Measurements from ENCODE around the gene HADHB.
"Not testable (repeated sequence)": the region's sequence is repeated elsewhere in the genome, so short reads cannot be mapped to it uniquely, and the experiment has no call there.

The HADHB gene

DNA sequence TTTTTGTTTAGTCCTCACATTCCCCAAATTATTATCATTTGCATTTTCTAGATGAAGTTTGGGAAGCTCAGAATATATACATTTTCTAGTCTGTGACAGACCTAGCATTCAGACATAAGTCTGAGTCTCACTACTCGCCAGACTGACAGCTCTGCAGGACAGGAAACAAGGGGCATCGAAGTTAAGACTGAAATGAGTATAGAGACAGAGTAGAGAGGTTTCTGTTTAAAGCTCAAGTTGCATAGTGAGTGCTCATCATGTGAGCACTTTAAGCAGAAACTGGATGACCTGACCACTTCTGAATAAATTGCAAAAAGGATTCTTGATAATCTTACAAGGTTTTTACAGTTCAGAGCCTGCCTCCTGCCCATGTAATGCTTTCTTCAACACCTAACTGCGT, 1.1 kb downstream of the HADHB start:
- DNase-seq = no peak

DNA sequence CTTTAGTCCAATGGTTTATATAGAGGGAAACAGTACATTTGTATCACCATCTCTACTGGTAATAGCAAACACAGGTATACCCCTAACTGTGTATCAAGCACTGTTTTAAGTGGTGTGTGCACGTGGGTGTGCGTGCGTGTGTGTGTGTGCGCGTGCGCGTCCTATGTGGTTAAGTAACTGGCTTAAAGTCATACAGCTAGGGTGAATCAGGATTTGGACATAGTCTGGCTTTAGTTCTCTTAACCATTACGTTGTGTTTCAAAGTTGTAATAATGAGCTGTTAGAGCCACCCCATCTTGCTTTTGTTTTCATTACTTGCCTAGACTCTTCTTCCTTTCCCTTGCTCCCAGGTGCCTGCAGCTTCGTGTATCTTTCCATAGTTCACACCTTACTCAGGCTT, 2.1 kb downstream of the HADHB start:
- DNase-seq = no peak

DNA sequence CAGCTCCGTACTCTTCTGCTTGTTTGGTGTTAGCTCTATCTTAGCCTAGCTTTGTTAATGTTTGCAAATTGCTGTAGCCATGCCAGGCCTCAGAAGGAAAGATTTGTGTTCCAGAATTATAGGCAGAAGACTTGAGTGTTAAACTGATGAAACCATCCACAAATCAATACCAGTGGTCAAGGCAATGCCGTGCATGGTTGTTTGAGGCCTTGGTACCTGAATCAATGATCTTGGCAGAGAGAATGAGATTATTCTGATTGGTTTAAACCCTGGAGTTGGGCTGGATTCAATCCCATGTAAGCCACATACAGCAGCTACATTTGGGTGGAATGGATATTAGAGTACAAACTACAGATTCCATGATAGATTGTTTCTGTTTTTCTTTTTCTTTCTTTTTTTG, 4.9 kb downstream of the HADHB start:
- no peak for DNase-seq

DNA sequence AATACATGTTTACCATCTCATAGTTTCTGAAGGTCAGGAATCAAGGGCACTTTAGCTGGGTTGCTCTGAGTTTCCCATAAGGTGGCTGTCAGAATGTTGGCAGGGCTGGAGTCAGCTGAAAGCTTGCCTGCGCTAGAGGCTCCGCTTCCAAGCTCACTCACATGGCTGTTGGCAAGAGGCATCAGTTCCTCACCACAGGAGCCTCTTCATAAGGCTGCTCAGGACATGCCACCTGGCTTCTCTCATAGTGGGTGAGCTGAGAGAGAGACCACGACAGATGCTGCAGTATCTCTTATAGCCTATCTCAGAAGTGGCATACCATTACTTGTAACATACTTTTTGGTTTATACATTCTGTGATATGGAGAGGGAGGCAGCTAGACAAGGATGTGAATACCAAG, 7.2 kb downstream of the HADHB start:
- DNase-seq = no peak

DNA sequence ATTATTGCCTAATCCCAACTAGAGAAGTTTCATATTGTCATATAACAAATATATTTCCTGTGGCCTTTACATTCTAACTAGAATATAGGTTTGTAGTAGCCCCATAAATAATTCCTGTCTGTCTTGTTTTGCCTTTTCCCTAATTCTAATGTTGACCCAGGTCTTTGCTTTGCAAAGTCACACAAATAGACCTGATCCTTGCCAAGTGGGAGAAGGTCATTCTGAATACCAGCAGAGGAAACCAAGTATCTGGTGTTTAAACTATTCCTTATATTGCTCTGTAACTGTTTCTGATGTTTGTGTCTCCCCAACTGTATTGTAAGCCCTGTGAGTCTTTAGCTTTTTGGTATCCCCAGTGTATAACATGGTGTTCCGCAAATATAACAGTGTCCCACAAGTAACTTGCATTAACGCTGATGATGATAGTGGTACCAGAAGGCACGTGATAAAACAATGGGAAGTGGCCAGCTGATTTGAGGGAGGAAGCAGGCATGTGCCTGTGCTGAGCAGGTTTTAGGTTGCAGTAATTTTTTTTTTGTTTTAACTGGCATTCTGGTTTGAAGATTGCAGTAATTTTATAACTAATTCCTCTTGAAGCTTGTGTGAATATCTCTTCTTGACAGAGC, 11.1 kb downstream of the HADHB start:
- DNase-seq = no peak

DNA sequence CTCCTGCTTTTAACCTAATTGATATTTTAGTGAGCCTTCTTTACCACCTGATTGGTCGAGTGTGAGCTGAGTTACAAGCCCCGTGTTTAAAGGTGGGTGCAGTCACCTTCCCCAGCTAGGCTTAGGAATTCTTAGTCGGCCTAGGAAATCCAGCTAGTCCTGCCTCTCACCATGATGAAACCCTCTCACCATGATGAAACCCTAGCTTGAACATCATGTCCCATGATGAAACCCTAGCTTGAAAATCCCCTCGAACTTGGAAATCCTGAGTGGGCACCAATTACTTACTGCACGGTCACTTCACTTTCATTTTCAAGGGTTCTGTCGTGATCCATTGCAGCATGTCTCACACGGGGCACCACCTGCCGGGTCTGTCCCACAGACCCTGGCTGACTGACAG, 14.1 kb downstream of the HADHB start:
- DNase-seq = not testable (repeated sequence)

DNA sequence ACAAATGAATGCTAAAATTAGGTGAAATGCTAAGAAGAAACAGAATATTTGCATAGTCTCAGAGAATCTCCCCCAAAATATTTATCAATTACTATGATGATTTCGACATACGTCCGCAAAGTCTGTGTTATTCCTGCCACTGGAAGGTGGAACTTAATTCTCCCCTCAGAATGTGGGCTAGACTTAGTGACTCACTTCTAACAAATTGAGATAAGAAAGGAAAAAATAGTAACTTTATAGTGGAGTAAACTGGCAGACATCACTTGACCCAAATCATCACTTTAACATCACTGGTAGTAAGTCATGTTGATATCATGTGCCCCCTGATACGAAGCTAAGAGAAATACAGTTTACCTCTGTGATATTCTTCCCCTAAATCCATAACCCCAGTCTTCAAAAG, 23.5 kb downstream of the HADHB start:
- DNase-seq = no peak

DNA sequence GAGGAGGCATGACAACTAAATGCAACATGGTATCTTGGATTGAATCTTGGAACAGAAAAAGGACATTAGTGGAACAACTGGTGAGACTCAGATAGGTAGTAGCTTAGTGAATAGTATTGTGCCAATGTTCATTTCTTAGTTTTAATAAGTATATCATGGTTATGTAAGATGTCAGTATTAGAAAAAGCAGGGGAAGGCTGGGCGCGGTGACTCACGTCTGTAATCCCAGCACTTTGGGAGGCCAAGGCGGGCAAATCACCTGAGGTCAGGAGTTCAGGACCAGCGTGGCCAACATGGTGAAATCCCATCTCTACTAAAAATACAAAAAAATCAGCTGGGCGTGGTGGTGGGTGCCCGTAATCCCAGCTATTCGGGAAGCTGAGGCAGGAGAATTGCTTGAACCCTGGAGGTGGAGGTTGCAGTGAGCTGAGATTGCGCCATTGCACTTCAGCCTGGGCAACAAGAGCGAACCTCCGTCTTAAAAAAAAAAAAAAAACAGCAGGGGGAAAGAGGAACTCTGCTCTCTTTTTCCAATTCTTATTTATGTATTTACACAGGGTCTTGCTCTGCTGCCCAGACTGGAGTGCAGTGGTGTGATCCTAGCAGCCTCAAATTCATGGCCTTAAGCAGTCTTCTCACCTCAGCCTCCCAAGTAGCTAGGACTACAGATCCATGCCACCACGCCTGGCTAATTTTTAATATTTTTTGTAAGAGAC, 24.1 kb downstream of the HADHB start:
- DNase-seq = not testable (repeated sequence)

DNA sequence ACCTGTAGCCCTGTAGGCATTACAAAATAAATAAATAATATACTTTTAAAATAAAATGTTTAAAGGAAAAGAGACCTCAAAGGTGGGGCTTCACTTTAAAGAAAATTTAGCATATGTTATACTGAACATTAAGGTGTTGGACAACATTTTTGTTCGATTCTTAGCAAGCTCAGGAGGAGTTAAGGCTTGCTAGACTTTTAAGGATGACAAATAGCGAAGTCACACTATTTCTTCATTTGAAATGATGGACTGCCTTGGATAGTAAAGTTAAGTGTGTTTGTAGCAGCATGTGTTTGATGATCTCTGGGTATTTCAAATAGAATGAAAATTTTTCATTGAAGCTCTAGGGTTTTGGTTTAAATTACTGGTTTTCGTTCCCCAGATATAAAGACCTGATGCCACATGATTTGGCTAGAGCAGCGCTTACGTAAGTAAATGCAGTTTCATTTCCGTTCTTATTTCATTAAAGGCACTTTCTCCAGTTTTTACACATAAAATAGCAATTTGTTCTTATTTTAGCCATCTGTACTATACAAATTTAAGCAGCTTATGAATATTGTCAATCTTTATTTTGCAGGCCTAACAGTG, 24.9 kb downstream of the HADHB start:
- no peak for DNase-seq

DNA sequence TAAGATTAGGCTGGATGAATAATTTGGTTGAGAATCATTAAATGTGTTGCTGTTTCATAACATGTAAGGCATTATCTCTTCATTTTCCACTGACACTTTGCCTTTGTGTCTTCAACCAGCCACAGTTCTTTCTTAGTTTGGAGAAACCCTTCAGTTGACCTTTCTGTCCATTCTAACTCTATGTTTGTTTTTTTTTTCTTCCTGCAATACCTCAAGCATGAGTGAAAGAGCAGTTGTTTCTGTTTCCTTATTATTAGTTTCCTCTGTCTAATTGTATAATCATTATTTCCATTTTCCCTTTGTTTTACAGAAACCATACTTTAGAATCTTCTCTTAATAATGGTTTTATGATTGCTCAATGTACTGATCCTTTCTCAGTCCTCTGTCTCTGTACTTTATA, 25.6 kb downstream of the HADHB start:
- DNase-seq = no peak

DNA sequence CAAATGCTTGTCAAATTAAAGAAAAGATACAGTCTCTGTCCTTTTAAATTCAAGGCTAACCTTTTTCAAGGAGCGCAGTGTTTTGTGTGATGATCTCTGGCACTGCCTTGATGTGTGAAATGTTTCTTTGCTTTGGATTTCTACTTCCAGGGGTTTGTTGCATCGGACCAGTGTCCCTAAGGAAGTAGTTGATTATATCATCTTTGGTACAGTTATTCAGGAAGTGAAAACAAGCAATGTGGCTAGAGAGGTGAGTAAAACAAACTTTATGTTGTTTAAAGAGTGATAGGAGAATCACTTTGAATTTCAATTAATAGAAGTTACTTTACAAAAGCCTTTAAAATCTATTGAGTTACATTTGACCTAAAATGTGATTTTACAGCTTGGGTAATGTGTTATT, 28.8 kb downstream of the HADHB start:
- no peak for DNase-seq

DNA sequence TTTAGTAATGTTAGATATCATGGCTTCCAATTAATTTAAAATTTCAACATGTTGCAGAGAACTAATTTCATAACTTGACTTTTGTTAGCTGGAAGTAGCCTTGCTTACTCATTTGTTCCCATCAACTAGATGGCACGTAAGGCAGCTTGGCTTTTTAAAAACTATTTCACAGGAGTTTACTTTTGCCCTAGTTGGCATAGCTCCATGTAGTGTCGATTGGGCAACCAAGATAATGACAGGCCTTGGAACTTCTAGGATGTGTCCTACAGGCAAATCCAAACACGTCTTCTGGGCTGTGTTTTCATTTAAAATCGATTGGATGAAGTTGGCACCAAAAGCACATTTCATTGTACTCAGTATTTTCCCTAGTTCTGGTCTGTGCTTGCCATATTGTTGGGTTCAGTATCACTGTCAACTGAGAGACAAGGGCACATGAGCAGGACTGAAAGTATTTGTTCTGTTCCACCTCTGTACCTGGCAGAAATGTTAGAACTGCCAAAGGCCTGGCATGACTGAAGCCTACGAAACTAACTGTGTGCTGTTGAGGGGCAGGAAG, 29.4 kb downstream of the HADHB start:
- DNase-seq = no peak

DNA sequence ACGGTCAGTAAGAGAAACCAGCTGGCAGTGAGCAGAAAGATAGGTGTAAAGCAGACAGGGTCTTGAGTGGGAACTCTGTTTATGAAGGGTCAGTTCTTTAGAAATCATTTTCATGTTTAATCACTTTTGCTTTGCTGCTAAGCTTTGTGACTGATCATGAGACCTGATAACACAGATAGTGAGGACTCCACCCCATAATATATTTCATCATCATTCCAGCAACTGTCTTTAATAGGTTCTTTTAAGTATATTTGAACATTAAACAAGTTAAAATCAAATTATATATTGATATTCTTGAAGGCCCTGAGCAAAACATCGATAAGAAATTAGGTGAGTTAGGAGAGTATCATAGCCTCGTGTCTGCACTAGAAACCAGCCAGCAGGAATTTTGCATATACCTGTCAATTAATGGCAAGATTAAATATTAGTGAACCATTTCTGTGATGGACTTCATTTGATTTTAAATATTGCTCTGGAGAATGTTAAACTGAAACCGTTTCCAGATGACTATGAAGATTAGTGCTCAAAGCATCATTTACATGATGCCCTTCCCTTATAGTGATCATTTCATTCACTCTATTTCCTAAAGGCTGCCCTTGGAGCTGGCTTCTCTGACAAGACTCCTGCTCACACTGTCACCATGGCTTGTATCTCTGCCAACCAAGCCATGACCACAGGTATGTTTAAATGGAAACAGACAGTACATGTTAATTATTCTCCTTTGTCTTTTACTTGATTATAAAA, 31.9 kb downstream of the HADHB start:
- no peak for DNase-seq

DNA sequence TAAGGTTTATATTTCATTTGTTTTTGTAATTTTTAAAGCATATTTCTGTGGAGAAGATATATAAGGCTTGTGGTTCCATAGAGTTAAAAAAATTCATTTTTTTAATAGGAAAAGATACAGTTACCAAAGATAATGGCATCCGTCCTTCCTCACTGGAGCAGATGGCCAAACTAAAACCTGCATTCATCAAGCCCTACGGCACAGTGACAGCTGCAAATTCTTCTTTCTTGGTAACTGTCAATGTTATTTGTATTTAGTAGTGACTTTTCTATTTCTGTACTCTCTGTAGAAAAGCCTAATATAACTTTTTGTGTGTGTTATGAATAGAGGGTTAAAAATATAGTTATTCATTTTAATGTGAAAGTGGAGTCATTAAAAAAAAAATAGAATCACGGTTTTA, 35.1 kb downstream of the HADHB start:
- no peak for DNase-seq

DNA sequence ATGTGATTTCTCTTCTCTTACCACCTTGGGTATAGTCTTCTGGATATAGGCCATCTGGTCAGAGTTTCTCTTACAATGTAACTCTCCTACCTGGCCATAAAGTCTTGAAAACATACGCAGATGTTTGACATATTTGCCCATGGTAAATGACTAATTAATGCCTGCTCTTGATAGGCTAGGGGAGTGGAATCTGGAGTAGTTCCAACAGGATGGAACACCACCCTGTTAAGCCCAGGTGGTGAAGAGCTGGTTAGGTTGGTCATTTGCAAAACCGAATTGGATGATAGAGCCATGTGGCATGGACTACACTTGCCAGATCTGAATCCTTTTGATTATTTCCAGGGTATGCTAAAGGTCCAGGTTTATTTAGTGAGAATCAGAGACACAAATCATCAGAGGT, 36.5 kb downstream of the HADHB start:
- DNase-seq = no peak

DNA sequence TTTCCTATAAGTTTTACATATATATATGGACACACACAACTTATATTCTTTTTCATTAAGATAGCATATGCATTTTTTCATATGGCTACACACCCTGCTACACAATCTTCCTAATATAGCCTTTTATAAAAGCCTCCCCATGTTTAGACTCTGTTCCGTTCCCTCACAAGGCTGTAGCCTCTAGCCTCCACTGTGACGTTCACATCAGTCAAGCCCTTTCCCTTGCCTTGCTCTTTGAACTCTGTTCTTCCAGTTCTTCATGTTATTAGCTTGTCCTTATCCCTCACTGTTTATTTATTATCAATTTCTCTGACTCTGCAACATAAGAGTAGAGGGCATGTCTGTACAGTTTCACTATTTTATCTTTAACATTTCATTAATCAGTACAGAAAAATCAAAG, 38.9 kb downstream of the HADHB start:
- DNase-seq = no peak

DNA sequence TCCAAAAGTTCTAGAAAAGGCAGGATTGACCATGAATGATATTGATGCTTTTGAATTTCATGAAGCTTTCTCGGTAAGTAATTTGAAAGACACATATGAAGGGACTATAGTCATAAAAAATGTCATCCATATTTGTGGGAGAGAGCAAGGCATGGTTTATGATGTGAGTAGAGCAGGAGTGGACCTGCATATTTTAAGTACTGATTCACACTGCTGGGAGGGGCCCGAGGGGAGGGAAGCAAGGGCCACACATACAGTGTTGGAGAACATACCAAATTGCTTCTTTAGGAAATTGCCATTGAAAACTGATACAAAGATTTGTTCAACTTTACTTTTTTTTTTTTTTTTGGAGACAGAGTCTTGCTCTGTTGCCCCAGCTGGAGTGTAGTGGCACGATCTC, 39.4 kb downstream of the HADHB start:
- DNase-seq = no peak

DNA sequence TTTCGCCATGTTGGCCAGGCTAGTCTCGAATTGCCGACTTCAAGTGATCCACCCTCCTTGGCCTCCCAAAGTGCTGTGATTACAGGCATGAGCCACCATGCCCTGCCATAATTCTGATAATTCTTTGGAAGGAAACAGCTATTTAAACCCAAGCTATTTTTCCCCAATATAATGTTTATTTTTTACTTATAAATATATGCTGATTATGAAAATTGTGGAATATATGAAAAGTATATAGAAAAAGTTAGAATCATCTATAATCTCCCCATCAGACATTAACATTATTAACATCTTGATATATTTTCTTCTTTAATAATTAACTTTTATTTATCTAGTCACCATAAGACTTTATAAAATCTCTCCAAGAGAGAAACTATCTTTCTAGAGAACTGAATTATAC, 41.2 kb downstream of the HADHB start:
- no peak for DNase-seq

DNA sequence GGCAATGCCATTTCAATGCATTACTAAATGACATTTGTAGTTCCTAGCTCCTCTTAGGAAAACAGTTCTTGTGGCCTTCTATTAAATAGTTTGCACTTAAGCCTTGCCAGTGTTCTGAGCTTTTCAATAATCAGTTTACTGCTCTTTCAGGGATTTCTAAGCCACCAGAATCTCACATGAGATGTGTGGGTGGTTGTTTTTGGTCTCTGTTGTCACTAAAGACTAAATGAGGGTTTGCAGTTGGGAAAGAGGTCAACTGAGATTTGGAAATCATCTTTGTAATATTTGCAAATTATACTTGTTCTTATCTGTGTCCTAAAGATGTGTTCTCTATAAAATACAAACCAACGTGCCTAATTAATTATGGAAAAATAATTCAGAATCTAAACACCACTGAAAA, 45.3 kb downstream of the HADHB start:
- no peak for DNase-seq

DNA sequence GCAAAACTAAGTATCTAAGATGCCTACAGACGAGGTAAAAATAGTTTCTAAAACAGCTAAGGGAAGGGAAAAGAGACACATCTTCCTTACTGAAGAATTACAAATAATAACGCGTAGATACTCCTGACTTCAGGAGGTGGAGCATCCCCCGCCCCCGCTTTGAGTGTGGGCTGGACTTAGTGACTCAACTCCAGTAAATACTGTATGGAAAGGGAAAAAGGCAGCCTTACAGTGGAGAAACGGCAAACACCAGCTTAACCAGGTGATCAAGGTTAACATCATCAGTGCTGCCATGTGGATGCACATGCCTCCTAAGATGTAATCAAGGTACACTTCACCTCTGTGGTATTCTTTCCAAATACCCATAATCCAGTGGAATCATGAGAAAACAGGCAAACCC, 47.9 kb downstream of the HADHB start:
- no peak for DNase-seq

DNA sequence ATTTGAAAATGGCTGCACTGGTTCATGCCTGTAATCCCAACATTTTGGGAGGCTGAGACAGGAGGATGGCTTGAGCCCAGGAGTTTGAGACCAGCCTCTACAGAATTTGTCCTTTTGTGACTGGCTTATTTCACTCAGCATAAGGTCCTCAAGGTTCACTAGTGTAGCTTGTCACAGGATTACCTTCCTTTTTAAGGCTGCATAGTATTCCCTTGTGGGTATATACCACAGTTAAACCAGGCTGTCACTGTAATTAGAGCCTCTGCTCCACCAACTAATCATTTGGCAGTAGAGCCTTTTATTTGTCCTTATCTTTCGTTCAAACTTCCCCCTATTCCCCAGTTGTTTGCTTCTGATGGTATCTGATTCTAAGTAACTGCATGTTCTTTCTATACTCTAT, 50.8 kb downstream of the HADHB start:
- no peak for DNase-seq

DNA sequence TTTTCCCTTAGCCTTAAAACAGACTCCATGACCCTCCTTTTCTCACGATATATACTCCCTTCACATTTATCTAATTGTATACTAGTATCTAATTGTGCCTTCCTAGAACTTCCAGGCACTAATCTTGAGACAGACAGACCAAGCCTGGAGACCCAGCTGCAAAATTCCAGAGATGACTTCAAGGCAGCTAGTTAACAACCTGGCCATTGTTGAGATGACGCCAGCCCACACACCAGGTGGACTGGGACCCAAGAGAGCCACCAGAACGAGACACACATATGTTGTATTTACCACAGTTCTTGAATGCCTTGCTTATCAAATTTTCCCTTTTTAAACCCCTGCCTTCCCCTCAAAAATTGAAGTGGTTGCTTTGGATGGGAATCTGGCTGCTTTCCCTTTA, 52.3 kb downstream of the HADHB start:
- DNase-seq = no peak

DNA sequence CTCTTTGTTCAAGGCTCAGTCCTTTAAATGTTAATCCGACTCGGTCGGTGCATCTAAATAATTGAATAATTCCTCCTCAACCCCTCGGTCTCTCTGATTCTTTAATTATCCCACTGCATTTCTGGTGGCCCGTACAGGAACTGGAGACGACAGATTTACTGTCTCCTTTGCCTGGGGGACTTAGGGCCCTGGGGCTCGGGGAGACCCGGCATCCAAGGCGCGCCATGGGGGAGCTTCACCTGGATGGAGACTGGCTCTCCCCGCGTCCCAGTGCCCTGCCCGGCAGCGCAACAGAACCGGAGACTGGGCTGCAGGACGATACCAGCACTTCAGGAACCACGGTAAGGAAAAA, 53.5 kb downstream of the HADHB start:
- no peak for DNase-seq
